Stimulated activated CD4-positive, alpha-beta T cell treated with anti-CD3 and anti-CD28 coated beads, Interleukin-1b, Interleukin-23, amount 100 ng/mL, for 1 hour (primary cell): ENCODE results near the gene MTHFSD.

Experiments used
- DNase-seq, 2 donors: peaks; one replicate each; pipeline ENCODE4 v3.0.0-alpha.2; 2020; ENCODE audit warnings: low read depth in 2 of 2

The MTHFSD gene

DNA sequence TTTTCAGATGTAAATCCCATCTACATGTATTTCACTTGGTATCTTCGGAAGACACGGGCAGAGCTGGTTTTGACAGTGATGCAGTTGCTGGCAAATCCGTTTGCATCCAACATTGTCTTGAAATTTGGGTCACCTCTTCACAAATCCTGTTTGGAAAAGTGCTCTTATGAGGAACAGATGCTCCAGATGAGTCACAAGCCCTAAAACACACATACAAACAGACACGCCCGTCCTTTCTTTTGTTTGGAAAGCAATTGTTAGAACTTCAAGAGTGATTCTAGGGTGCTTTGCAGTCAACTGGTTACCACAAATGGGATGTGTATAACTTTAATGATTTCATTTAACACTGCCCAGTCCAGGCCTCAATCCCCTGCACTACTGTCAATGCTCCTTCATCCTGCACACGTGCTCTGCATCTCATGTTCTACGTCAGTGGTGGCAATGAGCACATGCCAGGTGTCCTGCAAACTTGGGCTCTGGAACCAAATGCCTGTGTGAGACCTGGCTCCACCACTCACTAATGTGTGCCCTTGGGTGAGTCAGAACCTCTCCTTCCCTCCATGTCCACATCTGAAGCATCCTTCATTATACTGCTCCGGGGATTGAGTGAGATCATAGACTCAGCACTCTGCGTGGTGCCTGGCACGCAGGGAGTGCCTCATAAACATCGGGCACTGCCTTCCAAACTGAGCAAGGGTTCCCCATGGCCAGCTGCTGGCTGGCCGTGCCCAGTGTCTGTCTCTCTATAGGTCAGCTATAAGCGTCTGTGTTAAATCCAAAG is 64.0 kb downstream of the MTHFSD start:
- no peak for DNase-seq

DNA sequence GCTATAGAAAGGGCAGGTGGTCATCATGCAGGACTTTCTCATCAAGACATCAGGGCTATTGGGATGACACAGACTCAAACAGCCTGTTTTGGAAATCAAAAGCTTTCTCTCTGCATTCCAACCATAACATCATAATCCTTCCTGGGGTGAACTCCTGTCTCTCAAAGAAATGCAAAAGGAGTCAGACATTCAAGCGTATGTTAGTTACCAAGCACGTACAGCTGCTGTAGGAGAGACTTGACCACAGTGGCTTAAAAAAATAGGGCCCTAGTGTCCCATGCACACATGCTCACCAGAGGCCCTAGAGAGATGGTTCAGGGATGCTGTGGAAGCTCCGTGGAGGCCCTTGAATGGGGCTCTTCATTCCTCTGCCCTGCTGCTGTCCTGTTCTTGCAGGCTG is 69.3 kb downstream of the MTHFSD start:
- no peak for DNase-seq

DNA sequence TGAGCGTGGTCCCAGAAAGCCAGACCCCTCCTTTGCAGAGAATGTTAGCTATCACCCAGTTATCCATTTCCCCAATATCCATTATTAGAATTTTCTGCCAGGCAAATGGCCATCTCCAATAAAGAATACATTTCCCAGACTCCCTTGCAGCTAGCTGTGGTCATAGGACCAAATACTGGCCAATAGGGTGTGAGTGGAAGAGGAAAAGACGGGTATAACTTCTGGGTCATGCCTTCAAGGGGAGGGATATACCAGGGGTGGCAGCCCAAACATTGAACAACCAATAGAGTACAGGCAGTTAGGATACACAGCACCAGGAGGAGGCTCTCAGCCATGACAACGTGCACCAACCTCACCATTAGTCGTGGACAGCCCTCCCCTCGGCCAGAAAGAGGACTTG is 70.8 kb downstream of the MTHFSD start:
- DNase-seq: no peak

DNA sequence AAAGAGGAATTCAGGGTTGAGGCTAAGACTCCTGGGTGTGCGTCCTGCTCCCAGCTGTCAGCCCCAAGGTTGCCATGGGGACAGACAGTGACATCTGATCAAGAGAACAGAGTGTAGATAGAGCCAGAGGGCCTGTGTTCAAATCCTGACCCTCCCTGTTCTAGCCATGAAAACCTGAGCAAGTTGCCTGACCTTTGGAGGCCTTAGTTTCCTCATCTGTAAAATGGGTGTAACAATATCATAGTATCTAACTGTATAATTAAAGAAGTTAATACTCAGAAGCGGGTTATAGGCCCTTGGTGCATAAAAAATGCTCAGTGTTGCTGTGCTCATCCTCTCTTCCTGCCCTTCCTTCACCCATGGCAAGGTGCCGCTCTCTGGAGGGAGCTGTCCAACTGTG is 73.4 kb downstream of the MTHFSD start:
- no peak for DNase-seq

DNA sequence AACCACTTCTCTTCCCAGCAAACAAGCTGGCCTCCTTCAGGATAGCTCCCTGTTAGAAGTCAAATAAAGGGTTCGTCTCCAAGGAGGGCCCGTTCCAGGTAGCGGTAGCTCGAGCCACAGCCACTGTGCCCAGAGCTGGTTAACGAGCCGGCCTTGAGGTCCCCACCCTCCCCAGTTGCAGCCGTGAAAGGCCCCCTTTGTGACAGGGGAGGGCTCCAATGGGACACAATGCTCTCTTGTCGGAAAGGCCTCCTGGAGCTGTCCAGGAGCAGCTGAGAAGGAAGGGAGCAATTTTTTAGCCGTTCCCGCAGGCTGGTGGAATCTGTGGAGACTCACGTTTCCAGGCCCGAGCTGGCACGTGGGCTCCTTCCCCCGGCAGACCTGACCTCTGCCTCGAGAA is 74.6 kb downstream of the MTHFSD start:
- no peak for DNase-seq
